Activated T-cell treated with anti-CD3 and anti-CD28 coated beads, Interleukin-2, amount 50 U/mL, for 72 hours (primary cell): ENCODE measurements around the gene USP43. TPM values are rescaled to one million over a fixed set of nuclear protein-coding genes. Genes with fewer than 3 reads are reported as not detected.

Experiments used
- ATAC-seq, 2 donors: fragments of 150-1000 bp; cut with Tn5 transposase; replicated peaks in 1 of 2; 2 replicates each; pipeline ENCODE4 v1.10.0; 2021; ENCODE audit warnings: moderate library complexity in 2 of 2, mild to moderate bottlenecking in 1 of 2
- DNase-seq, 2 donors: peaks; one replicate each; pipeline ENCODE4 v3.0.0; 2021 to 2022; ENCODE audit warnings: mixed read lengths in 1 of 2
- H3K27ac Mint-ChIP-seq: one replicate; pipeline ENCODE4 v1.8.0; 2022; ENCODE audit warnings: mild to moderate bottlenecking, moderate library complexity, mixed read lengths
- H3K27me3 Mint-ChIP-seq: one replicate; pipeline ENCODE4 v1.8.0; 2022; ENCODE audit warnings: low read depth, mixed read lengths
- H3K36me3 Mint-ChIP-seq, 2 donors: one replicate each; pipeline ENCODE4 v1.8.0; 2022; ENCODE audit warnings: mixed read lengths in 2 of 2, mild to moderate bottlenecking in 1 of 2; ENCODE audit not compliant: insufficient read depth in 2 of 2
- H3K4me1 Mint-ChIP-seq: one replicate; pipeline ENCODE4 v1.8.0; 2022; ENCODE audit warnings: low read depth, mixed read lengths
- H3K4me3 Mint-ChIP-seq, 2 donors: one replicate each; pipeline ENCODE4 v1.8.0; 2022; ENCODE audit warnings: mild to moderate bottlenecking in 2 of 2, mixed read lengths in 2 of 2, moderate library complexity in 2 of 2
- H3K9me3 Mint-ChIP-seq, 2 donors: one replicate each; pipeline ENCODE4 v1.8.0; 2022; ENCODE audit warnings: mixed read lengths in 2 of 2
- total RNA-seq, 2 donors: library from RNA; stranded (reverse); gene quantifications; one replicate each; pipeline ENCODE4 v1.2.3, GENCODE V29; 2022

USP43 gene
- total RNA-seq, 2 donors from 2014 or later: 0.50 to 1.6 TPM

GRCh38 chr17:9671559-9671958, 26.2 kb downstream of the USP43 start:
- DNase-seq (no peak), ATAC-seq (no peak)
- Mint-ChIP-seq H3K4me3 (no peak overlapping the region), H3K9me3 (no peaks in the 10 kb centered on the region), H3K27ac (no peak overlapping the region), H3K27me3 (peaks cover 18% of the 10 kb centered on the region), H3K4me1 (peaks cover 4% of the 10 kb centered on the region), H3K36me3 (no peaks in the 10 kb centered on the region)

- Mint-ChIP-seq H3K4me1 (peaks cover 2% of the 10 kb centered on the region), H3K27me3 (peaks cover 18% of the 10 kb centered on the region), H3K36me3 (peaks cover 0 to 2% of the 10 kb centered on the region in 2 donors), H3K4me3 (no peak overlapping the region), H3K9me3 (no peaks in the 10 kb centered on the region), H3K27ac (no peak overlapping the region)
- DNase-seq (no peak), ATAC-seq (no peak)
These were observed 26.9 kb downstream of the USP43 start for GRCh38 chr17:9672266-9672665.

GRCh38 chr17:9672691-9673090, 27.4 kb downstream of the USP43 start:
- ATAC-seq: no peak
- H3K4me3 Mint-ChIP-seq: no peak overlapping the region
- H3K27ac Mint-ChIP-seq: no peak overlapping the region

GRCh38 chr17:9676084-9676483, 30.8 kb downstream of the USP43 start:
- Mint-ChIP-seq H3K27me3 (no peaks in the 10 kb centered on the region), H3K9me3 (peaks cover 3% of the 10 kb centered on the region in 2 donors), H3K27ac (no peak overlapping the region), H3K4me3 (no peak overlapping the region), H3K36me3 (peaks cover 5 to 7% of the 10 kb centered on the region in 2 donors), H3K4me1 (peaks cover 11% of the 10 kb centered on the region)
- ATAC-seq (no peak), DNase-seq (no peak)

More at GRCh38 chr17:9672691-9673090, 27.4 kb downstream of the USP43 start:
- Mint-ChIP-seq H3K9me3 (no peaks in the 10 kb centered on the region), H3K4me1 (peaks cover 6% of the 10 kb centered on the region), H3K27me3 (peaks cover 18% of the 10 kb centered on the region), H3K36me3 (peaks cover 0 to 2% of the 10 kb centered on the region in 2 donors)
- DNase-seq: no peak

GRCh38 chr17:9676820-9677310, 31.5 kb downstream of the USP43 start:
- DNase-seq (peak; percentile 21 to 44), ATAC-seq (peak; percentile 89 to 92)
- Mint-ChIP-seq H3K4me1 (peaks cover 11% of the 10 kb centered on the region), H3K27me3 (no peaks in the 10 kb centered on the region), H3K9me3 (peaks cover 3% of the 10 kb centered on the region in 2 donors), H3K27ac (peak overlapping the region; percentile 45), H3K4me3 (peak overlapping the region in 1 of 2 donors; percentile 33), H3K36me3 (peaks cover 5 to 7% of the 10 kb centered on the region in 2 donors)

- Mint-ChIP-seq H3K36me3 (peaks cover 5 to 7% of the 10 kb centered on the region in 2 donors), H3K27me3 (no peaks in the 10 kb centered on the region), H3K4me3 (peak overlapping the region in 1 of 2 donors; percentile 33), H3K9me3 (peaks cover 3% of the 10 kb centered on the region in 2 donors), H3K4me1 (peaks cover 11% of the 10 kb centered on the region), H3K27ac (peak overlapping the region; percentile 45)
- no peak for DNase-seq
- ATAC-seq: no peak
These were observed 32.1 kb downstream of the USP43 start for GRCh38 chr17:9677411-9677810.

- ATAC-seq: no peak
These were observed 32.6 kb downstream of the USP43 start for GRCh38 chr17:9677896-9678295.

GRCh38 chr17:9684955-9685621, 39.8 kb downstream of the USP43 start:
- Mint-ChIP-seq H3K27ac (no peak overlapping the region), H3K9me3 (peaks cover 2% of the 10 kb centered on the region in 2 donors), H3K27me3 (no peaks in the 10 kb centered on the region), H3K4me1 (no peaks in the 10 kb centered on the region), H3K4me3 (no peak overlapping the region), H3K36me3 (peaks cover 2 to 3% of the 10 kb centered on the region in 2 donors)
- no peak for ATAC-seq
- no peak for DNase-seq

More at GRCh38 chr17:9677896-9678295, 32.6 kb downstream of the USP43 start:
- no peak overlapping the region for H3K4me3 Mint-ChIP-seq
- H3K27me3 Mint-ChIP-seq: no peaks in the 10 kb centered on the region
- peaks cover 3% of the 10 kb centered on the region in 2 donors for H3K9me3 Mint-ChIP-seq
- H3K36me3 Mint-ChIP-seq: peaks cover 5 to 7% of the 10 kb centered on the region in 2 donors
- H3K4me1 Mint-ChIP-seq: peaks cover 11% of the 10 kb centered on the region
- H3K27ac Mint-ChIP-seq: no peak overlapping the region
- no peak for DNase-seq

GRCh38 chr17:9693755-9694154, 48.4 kb downstream of the USP43 start:
- Mint-ChIP-seq H3K4me1 (no peaks in the 10 kb centered on the region), H3K36me3 (no peaks in the 10 kb centered on the region), H3K4me3 (no peak overlapping the region), H3K27me3 (no peaks in the 10 kb centered on the region), H3K9me3 (no peaks in the 10 kb centered on the region), H3K27ac (no peak overlapping the region)
- DNase-seq (no peak), ATAC-seq (no peak)

GRCh38 chr17:9696279-9697044, 51.1 kb downstream of the USP43 start:
- Mint-ChIP-seq H3K4me3 (no peak overlapping the region), H3K27ac (no peak overlapping the region), H3K27me3 (no peaks in the 10 kb centered on the region), H3K36me3 (no peaks in the 10 kb centered on the region), H3K9me3 (no peaks in the 10 kb centered on the region), H3K4me1 (no peaks in the 10 kb centered on the region)
- DNase-seq: no peak
- ATAC-seq: no peak

GRCh38 chr17:9700136-9700535, 54.8 kb downstream of the USP43 start:
- Mint-ChIP-seq H3K27me3 (no peaks in the 10 kb centered on the region), H3K4me1 (no peaks in the 10 kb centered on the region), H3K36me3 (no peaks in the 10 kb centered on the region), H3K9me3 (no peaks in the 10 kb centered on the region), H3K4me3 (no peak overlapping the region), H3K27ac (no peak overlapping the region)
- DNase-seq (no peak), ATAC-seq (no peak)

GRCh38 chr17:9700754-9701476, 55.6 kb downstream of the USP43 start:
- no peak overlapping the region for H3K27ac Mint-ChIP-seq
- no peaks in the 10 kb centered on the region for H3K4me1 Mint-ChIP-seq
- ATAC-seq: no peak
- no peaks in the 10 kb centered on the region for H3K36me3 Mint-ChIP-seq
- no peak overlapping the region for H3K4me3 Mint-ChIP-seq
- DNase-seq: no peak
- H3K9me3 Mint-ChIP-seq: no peaks in the 10 kb centered on the region
- H3K27me3 Mint-ChIP-seq: no peaks in the 10 kb centered on the region

- Mint-ChIP-seq H3K36me3 (no peaks in the 10 kb centered on the region), H3K27me3 (no peaks in the 10 kb centered on the region)
These were observed 57.2 kb downstream of the USP43 start for GRCh38 chr17:9702482-9702881.

More at GRCh38 chr17:9702482-9702881, 57.2 kb downstream of the USP43 start:
- no peak overlapping the region for H3K4me3 Mint-ChIP-seq
- ATAC-seq (no peak), DNase-seq (no peak)
- no peaks in the 10 kb centered on the region for H3K9me3 Mint-ChIP-seq
- no peaks in the 10 kb centered on the region for H3K4me1 Mint-ChIP-seq
- no peak overlapping the region for H3K27ac Mint-ChIP-seq
